ENCODE data around the gene JARID2. TPM values are rescaled to one million over a fixed set of nuclear protein-coding genes. Genes with fewer than 3 reads are reported as not detected.

Gene JARID2
- total and polyA plus RNA-seq, 2 of the 13 experiments (the other 11 are each of a cell fraction or from before 2014, with no cell fraction given), result 7.5 to 10.3 TPM

GRCh38 chr6:15504581-15505350 lies 258.9 kb downstream of the JARID2 start (continued):
- TF ChIP-seq, protein P1, sequence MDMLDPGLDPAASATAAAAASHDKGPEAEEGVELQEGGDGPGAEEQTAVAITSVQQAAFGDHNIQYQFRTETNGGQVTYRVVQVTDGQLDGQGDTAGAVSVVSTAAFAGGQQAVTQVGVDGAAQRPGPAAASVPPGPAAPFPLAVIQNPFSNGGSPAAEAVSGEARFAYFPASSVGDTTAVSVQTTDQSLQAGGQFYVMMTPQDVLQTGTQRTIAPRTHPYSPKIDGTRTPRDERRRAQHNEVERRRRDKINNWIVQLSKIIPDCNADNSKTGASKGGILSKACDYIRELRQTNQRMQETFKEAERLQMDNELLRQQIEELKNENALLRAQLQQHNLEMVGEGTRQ (IDR thresholded peaks at IDR 0.05; ENCODE audit: low read depth, low read length), result no peak
- TF ChIP-seq, protein P1 (CRISPR knock-in tag; IDR thresholded peaks at IDR 0.05; ENCODE audit: borderline replicate concordance), result no peak
- TF ChIP-seq CERS6 (CRISPR knock-in tag; IDR thresholded peaks at IDR 0.05), result no peak
- TF ChIP-seq MXD3 (CRISPR knock-in tag; IDR thresholded peaks at IDR 0.05), result 0 out of 2 replicates have a peak, but pooled peaks have one; percentile 21
- no peak for TF ChIP-seq ZNF776 (CRISPR knock-in tag; IDR thresholded peaks at IDR 0.05)
- TF ChIP-seq ZNF749 (CRISPR knock-in tag; IDR thresholded peaks at IDR 0.05; ENCODE audit: borderline replicate concordance), result no peak
- no peak for TF ChIP-seq ZNF780A (CRISPR knock-in tag; IDR thresholded peaks at IDR 0.05)
- no peak for TF ChIP-seq MED13 (CRISPR knock-in tag; IDR thresholded peaks at IDR 0.05)
- TF ChIP-seq ZNF572 (CRISPR knock-in tag; IDR thresholded peaks at IDR 0.05), result no peak
- peak; percentile 61 for TF ChIP-seq ZNF605 (CRISPR knock-in tag; IDR thresholded peaks at IDR 0.05)
- TF ChIP-seq SRY (CRISPR knock-in tag; IDR thresholded peaks at IDR 0.05), result no peak
- no peak for TF ChIP-seq PRPF4 (IDR thresholded peaks at IDR 0.05; ENCODE audit: low read depth, low read length, poor library complexity, severe bottlenecking)
- TF ChIP-seq KLF11 (CRISPR knock-in tag; IDR thresholded peaks at IDR 0.05), result no peak
- no peak for TF ChIP-seq ZFP82 (CRISPR knock-in tag; IDR thresholded peaks at IDR 0.05; ENCODE audit: borderline replicate concordance)
- TF ChIP-seq MEF2D (CRISPR knock-in tag; IDR thresholded peaks at IDR 0.05), result peak; percentile 41; the same call in 1 of the 2 replicates
- no peak for TF ChIP-seq YY1 (IDR thresholded peaks at IDR 0.05; ENCODE audit: insufficient read depth, insufficient replicate concordance, low read depth, low read length)
- no peak for TF ChIP-seq MZF1 (CRISPR knock-in tag; IDR thresholded peaks at IDR 0.05; ENCODE audit: borderline replicate concordance)
- no peak for TF ChIP-seq SALL2 (CRISPR knock-in tag; IDR thresholded peaks at IDR 0.05)
- TF ChIP-seq RFX3 (CRISPR knock-in tag; IDR thresholded peaks at IDR 0.05), result no peak
- TF ChIP-seq, protein P2, sequence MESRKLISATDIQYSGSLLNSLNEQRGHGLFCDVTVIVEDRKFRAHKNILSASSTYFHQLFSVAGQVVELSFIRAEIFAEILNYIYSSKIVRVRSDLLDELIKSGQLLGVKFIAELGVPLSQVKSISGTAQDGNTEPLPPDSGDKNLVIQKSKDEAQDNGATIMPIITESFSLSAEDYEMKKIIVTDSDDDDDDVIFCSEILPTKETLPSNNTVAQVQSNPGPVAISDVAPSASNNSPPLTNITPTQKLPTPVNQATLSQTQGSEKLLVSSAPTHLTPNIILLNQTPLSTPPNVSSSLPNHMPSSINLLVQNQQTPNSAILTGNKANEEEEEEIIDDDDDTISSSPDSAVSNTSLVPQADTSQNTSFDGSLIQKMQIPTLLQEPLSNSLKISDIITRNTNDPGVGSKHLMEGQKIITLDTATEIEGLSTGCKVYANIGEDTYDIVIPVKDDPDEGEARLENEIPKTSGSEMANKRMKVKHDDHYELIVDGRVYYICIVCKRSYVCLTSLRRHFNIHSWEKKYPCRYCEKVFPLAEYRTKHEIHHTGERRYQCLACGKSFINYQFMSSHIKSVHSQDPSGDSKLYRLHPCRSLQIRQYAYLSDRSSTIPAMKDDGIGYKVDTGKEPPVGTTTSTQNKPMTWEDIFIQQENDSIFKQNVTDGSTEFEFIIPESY (CRISPR knock-in tag; IDR thresholded peaks at IDR 0.05), result no peak; the same call in 1 of the 2 replicates
- no peak for TF ChIP-seq HOXD1 (CRISPR knock-in tag; IDR thresholded peaks at IDR 0.05)
- peak; percentile 45; the same call in 1 of the 2 replicates for TF ChIP-seq CREB1 (IDR thresholded peaks at IDR 0.05)
- TF ChIP-seq CREB1 (CRISPR knock-in tag; IDR thresholded peaks at IDR 0.05), result peak; percentile 80
- no peak for TF ChIP-seq NAIF1 (CRISPR knock-in tag; IDR thresholded peaks at IDR 0.05; ENCODE audit: borderline replicate concordance)
- 0 out of 2 replicates have a peak, but pooled peaks have one; percentile 25 for TF ChIP-seq ZNF136 (CRISPR knock-in tag; IDR thresholded peaks at IDR 0.05; ENCODE audit: low read depth)
- peak; percentile 51; the same call in 1 of the 2 replicates for TF ChIP-seq RXRB (CRISPR knock-in tag; IDR thresholded peaks at IDR 0.05; ENCODE audit: borderline replicate concordance)

Data from HepG2 (cell line).